Coronary artery (tissue), 2 donors: ENCODE data around the gene BABAM2.

Experiments used
- DNase-seq: peaks from one replicate; pipeline ENCODE4 v3.0.0-alpha.2; 2017; ENCODE audit warnings: low spot score
- H3K27ac ChIP-seq, 2 donors: fragments of 200-600 bp; sonication (generic); one replicate each; pipeline ENCODE4 v1.5.1; 2016 to 2019
- H3K4me3 ChIP-seq: fragments of 200-600 bp; sonication (generic); 2 replicates; pipeline ENCODE4 v1.5.1; 2016; ENCODE audit warnings: mild to moderate bottlenecking, moderate library complexity
- CTCF ChIP-seq: fragments of 200-600 bp; sonication (generic); IDR thresholded peaks from one replicate; pipeline ENCODE4 v1.5.1; 2019; ENCODE audit warnings: antibody characterized with exemption

Gene BABAM2

GRCh38 chr2:27988306-27988705 is 97.8 kb downstream of the BABAM2 start:
- no peak for TF ChIP-seq CTCF
- no peak overlapping the region for H3K27ac ChIP-seq
- DNase-seq, result no peak
- H3K4me3 ChIP-seq, result no peak overlapping the region

- no peak for DNase-seq
- H3K27ac ChIP-seq, result no peak overlapping the region
- no peak overlapping the region for H3K4me3 ChIP-seq
- no peak for TF ChIP-seq CTCF
These were observed 98.2 kb downstream of the BABAM2 start for GRCh38 chr2:27988718-27989117.

- Histone ChIP-seq H3K4me3 (no peak overlapping the region), H3K27ac (no peak overlapping the region)
- no peak for TF ChIP-seq CTCF
These were observed 98.6 kb downstream of the BABAM2 start for GRCh38 chr2:27989149-27989548.

GRCh38 chr2:27990030-27990590 is 99.6 kb downstream of the BABAM2 start:
- Histone ChIP-seq H3K27ac (no peak overlapping the region), H3K4me3 (no peak overlapping the region)
- DNase-seq, result no peak
- no peak for TF ChIP-seq CTCF

More at GRCh38 chr2:27989149-27989548, 98.6 kb downstream of the BABAM2 start:
- no peak for DNase-seq

GRCh38 chr2:27991146-27991545 is 100.6 kb downstream of the BABAM2 start:
- DNase-seq, result no peak
- H3K27ac ChIP-seq, result no peak overlapping the region
- TF ChIP-seq CTCF, result no peak
- no peak overlapping the region for H3K4me3 ChIP-seq

- TF ChIP-seq CTCF, result no peak
- H3K27ac ChIP-seq, result no peak overlapping the region
- no peak overlapping the region for H3K4me3 ChIP-seq
- no peak for DNase-seq
These were observed 102.4 kb downstream of the BABAM2 start for GRCh38 chr2:27992787-27993401.

- no peak for DNase-seq
These were observed 102.9 kb downstream of the BABAM2 start for GRCh38 chr2:27993402-27993787.

More at GRCh38 chr2:27993402-27993787, 102.9 kb downstream of the BABAM2 start:
- Histone ChIP-seq H3K27ac (no peak overlapping the region), H3K4me3 (no peak overlapping the region)
- TF ChIP-seq CTCF, result no peak
